ENCODE results near the gene BRICD5. TPM values are rescaled to one million over a fixed set of nuclear protein-coding genes. Genes with fewer than 3 reads are reported as not detected.
"Not testable (repeated sequence)": the region's sequence is repeated elsewhere in the genome, so short reads cannot be mapped to it uniquely, and the experiment has no call there.

The BRICD5 gene
- total RNA-seq (10.9 TPM), polyA plus RNA-seq (under 1 TPM in 2 of 4 donors, not detected in 2; 0.08 to 0.33 TPM)

- Mint-ChIP-seq H3K27me3 (no peaks in the 10 kb centered on the region), H3K4me3 (peak within 1 kb of the TSS in 2 of 4 donors; percentile 57 to 89), H3K36me3 (no peaks in the 10 kb centered on the region), H3K27ac (no peak within 1 kb of the TSS), H3K4me1 (peaks cover 0 to 34% (median 10%) of the 10 kb centered on the region in 4 donors), H3K9me3 (peaks cover 0 to 1% (median 0%) of the 10 kb centered on the region in 7 donors)
- no peaks in the 10 kb centered on the region for H3K27me3 ChIP-seq (ENCODE audit: control insufficient read depth, insufficient read depth, low read length)
- no peak within 1 kb of the TSS for H3K4me3 ChIP-seq (ENCODE audit: low read depth, low read length)
- H3K27ac ChIP-seq (ENCODE audit: insufficient read depth, low read length, poor library complexity, severe bottlenecking): no peak within 1 kb of the TSS
- H3K4me1 ChIP-seq (ENCODE audit: control insufficient read depth, insufficient read depth, low read length, poor library complexity, severe bottlenecking): peaks cover 28% of the 10 kb centered on the region
- ATAC-seq (ENCODE audit: low read depth in 2 of 2) (no peak), DNase-seq (no peak)
- peaks cover 9% of the 10 kb centered on the region for H3K36me3 ChIP-seq (ENCODE audit: control insufficient read depth, insufficient read depth, low read length)
- no peaks in the 10 kb centered on the region for H3K9me3 ChIP-seq (ENCODE audit: control insufficient read depth in 2 of 2, low read length in 2 of 2)
Measured at GRCh38 chr16:2210386-2211365, at the start of gene BRICD5. Gene BRICD5 (minus strand): TSS chr16:2210863. CDS start chr16:2210833, 30 bp downstream.

- H3K27me3 Mint-ChIP-seq: no peaks in the 10 kb centered on the region
- H3K4me3 ChIP-seq (ENCODE audit: low read depth, low read length): no peak overlapping the region
- H3K4me3 Mint-ChIP-seq: no peak overlapping the region
Measured at GRCh38 chr16:2260250-2260649, 49.6 kb upstream of the BRICD5 start.

DNA sequence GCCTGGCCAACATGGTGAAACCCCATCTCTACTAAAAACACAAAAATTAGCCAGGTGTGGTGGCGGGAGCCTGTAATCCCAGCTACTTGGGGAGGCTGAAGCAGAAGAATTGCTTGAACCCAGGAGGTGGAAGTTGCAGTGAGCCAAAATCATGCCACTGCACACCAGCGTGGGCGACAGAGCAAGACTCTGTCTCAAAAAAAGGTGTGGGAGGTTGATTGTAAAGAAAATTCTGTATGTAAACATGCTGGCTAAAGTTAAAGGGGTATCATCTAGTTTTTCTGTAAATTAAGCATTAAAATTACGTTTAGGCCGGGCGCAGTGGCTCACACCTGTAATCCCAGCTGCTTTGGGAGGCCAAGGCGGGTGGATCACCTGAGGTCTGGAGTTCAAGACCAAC lies 47.9 kb upstream of the BRICD5 start:
- DNase-seq; H3K4me1 Mint-ChIP-seq; H3K27ac ChIP-seq (ENCODE audit: insufficient read depth, low read length, poor library complexity, severe bottlenecking); H3K27ac Mint-ChIP-seq; H3K27me3 Mint-ChIP-seq; H3K9me3 Mint-ChIP-seq; H3K9me3 ChIP-seq (ENCODE audit: control insufficient read depth in 2 of 2, low read length in 2 of 2); H3K4me3 ChIP-seq (ENCODE audit: low read depth, low read length); ATAC-seq (ENCODE audit: low read depth in 2 of 2); H3K4me1 ChIP-seq (ENCODE audit: control insufficient read depth, insufficient read depth, low read length, poor library complexity, severe bottlenecking); H3K4me3 Mint-ChIP-seq; H3K27me3 ChIP-seq (ENCODE audit: control insufficient read depth, insufficient read depth, low read length): not testable (repeated sequence)
- peaks cover 36% of the 10 kb centered on the region for H3K36me3 Mint-ChIP-seq
- H3K36me3 ChIP-seq (ENCODE audit: control insufficient read depth, insufficient read depth, low read length): peaks cover 87% of the 10 kb centered on the region

More at GRCh38 chr16:2260250-2260649, 49.6 kb upstream of the BRICD5 start:
- Mint-ChIP-seq H3K36me3 (peaks cover 35% of the 10 kb centered on the region), H3K27ac (no peak overlapping the region), H3K9me3 (no peaks in the 10 kb centered on the region), H3K4me1 (peaks cover 7 to 14% (median 12%) of the 10 kb centered on the region in 4 donors)
- DNase-seq: no peak
- Histone ChIP-seq H3K9me3 (ENCODE audit: control insufficient read depth in 2 of 2, low read length in 2 of 2) (no peaks in the 10 kb centered on the region), H3K4me1 (ENCODE audit: control insufficient read depth, insufficient read depth, low read length, poor library complexity, severe bottlenecking) (peaks cover 6% of the 10 kb centered on the region), H3K27ac (ENCODE audit: insufficient read depth, low read length, poor library complexity, severe bottlenecking) (no peak overlapping the region), H3K27me3 (ENCODE audit: control insufficient read depth, insufficient read depth, low read length) (no peaks in the 10 kb centered on the region), H3K36me3 (ENCODE audit: control insufficient read depth, insufficient read depth, low read length) (peaks cover 89% of the 10 kb centered on the region)
- no peak for ATAC-seq (ENCODE audit: low read depth in 2 of 2)

- peaks cover 79% of the 10 kb centered on the region for H3K36me3 ChIP-seq (ENCODE audit: control insufficient read depth, insufficient read depth, low read length)
- no peaks in the 10 kb centered on the region for H3K9me3 ChIP-seq (ENCODE audit: control insufficient read depth in 2 of 2, low read length in 2 of 2)
- H3K4me3 ChIP-seq (ENCODE audit: low read depth, low read length): no peak overlapping the region
- H3K4me1 Mint-ChIP-seq: peaks cover 0 to 6% (median 2%) of the 10 kb centered on the region in 4 donors
- H3K4me1 ChIP-seq (ENCODE audit: control insufficient read depth, insufficient read depth, low read length, poor library complexity, severe bottlenecking): no peaks in the 10 kb centered on the region
- H3K27ac Mint-ChIP-seq: no peak overlapping the region
- DNase-seq (no peak), ATAC-seq (ENCODE audit: low read depth in 2 of 2) (no peak)
- no peaks in the 10 kb centered on the region for H3K27me3 ChIP-seq (ENCODE audit: control insufficient read depth, insufficient read depth, low read length)
- H3K36me3 Mint-ChIP-seq: peaks cover 33% of the 10 kb centered on the region
- H3K27ac ChIP-seq (ENCODE audit: insufficient read depth, low read length, poor library complexity, severe bottlenecking): no peak overlapping the region
- H3K9me3 Mint-ChIP-seq: no peaks in the 10 kb centered on the region
- H3K27me3 Mint-ChIP-seq: no peaks in the 10 kb centered on the region
- H3K4me3 Mint-ChIP-seq: no peak overlapping the region
Measured at GRCh38 chr16:2257726-2258125, 47.1 kb upstream of the BRICD5 start.

- Histone ChIP-seq H3K4me3 (ENCODE audit: low read depth, low read length) (no peak overlapping the region), H3K27me3 (ENCODE audit: control insufficient read depth, insufficient read depth, low read length) (no peaks in the 10 kb centered on the region), H3K36me3 (ENCODE audit: control insufficient read depth, insufficient read depth, low read length) (peaks cover 68% of the 10 kb centered on the region), H3K4me1 (ENCODE audit: control insufficient read depth, insufficient read depth, low read length, poor library complexity, severe bottlenecking) (no peaks in the 10 kb centered on the region), H3K9me3 (ENCODE audit: control insufficient read depth in 2 of 2, low read length in 2 of 2) (no peaks in the 10 kb centered on the region), H3K27ac (ENCODE audit: insufficient read depth, low read length, poor library complexity, severe bottlenecking) (no peak overlapping the region)
- Mint-ChIP-seq H3K27ac (no peak overlapping the region), H3K4me3 (peak overlapping the region in 1 of 4 donors; percentile 11), H3K36me3 (peaks cover 25% of the 10 kb centered on the region), H3K9me3 (no peaks in the 10 kb centered on the region), H3K4me1 (peaks cover 0 to 2% (median 0%) of the 10 kb centered on the region in 4 donors), H3K27me3 (no peaks in the 10 kb centered on the region)
- ATAC-seq (ENCODE audit: low read depth in 2 of 2) (no peak), DNase-seq (no peak)
Measured at GRCh38 chr16:2256531-2257140, 46.0 kb upstream of the BRICD5 start.

DNA sequence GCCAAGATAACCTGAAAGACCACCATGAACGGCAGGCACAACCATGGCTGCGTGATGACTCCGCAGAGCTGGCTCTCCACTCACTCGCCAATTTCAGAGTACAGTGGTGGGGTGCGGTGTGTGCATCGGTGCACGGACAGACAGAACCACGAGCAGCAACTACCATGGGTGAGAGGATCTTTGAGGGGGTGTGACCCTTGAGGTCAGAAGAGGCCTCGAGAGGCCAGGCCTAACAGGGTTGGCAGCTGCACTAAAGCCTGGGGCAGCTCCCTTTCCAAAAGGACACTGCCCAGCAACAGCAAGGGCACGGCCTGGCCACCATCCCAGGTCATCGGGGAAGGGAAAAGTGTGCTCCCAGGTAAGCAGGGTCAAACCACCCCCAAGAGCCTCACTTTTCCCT lies 42.6 kb upstream of the BRICD5 start:
- H3K27ac Mint-ChIP-seq: peak overlapping the region in 2 of 3 donors; percentile 43 to 73
- no peaks in the 10 kb centered on the region for H3K9me3 ChIP-seq (ENCODE audit: control insufficient read depth in 2 of 2, low read length in 2 of 2)
- H3K4me1 ChIP-seq (ENCODE audit: control insufficient read depth, insufficient read depth, low read length, poor library complexity, severe bottlenecking): peaks cover 9% of the 10 kb centered on the region
- H3K27me3 ChIP-seq (ENCODE audit: control insufficient read depth, insufficient read depth, low read length): no peaks in the 10 kb centered on the region
- no peaks in the 10 kb centered on the region for H3K9me3 Mint-ChIP-seq
- peaks cover 19% of the 10 kb centered on the region for H3K36me3 Mint-ChIP-seq
- H3K36me3 ChIP-seq (ENCODE audit: control insufficient read depth, insufficient read depth, low read length): peaks cover 40% of the 10 kb centered on the region
- peaks cover 0 to 11% (median under 1%) of the 10 kb centered on the region in 4 donors for H3K4me1 Mint-ChIP-seq
- H3K27ac ChIP-seq (ENCODE audit: insufficient read depth, low read length, poor library complexity, severe bottlenecking): no peak overlapping the region
- ATAC-seq (ENCODE audit: low read depth in 2 of 2) (no peak), DNase-seq (no peak)
- H3K4me3 ChIP-seq (ENCODE audit: low read depth, low read length): no peak overlapping the region
- no peaks in the 10 kb centered on the region for H3K27me3 Mint-ChIP-seq
- peak overlapping the region in 2 of 4 donors; percentile 27 to 58 for H3K4me3 Mint-ChIP-seq

GRCh38 chr16:2252806-2253148 lies 42.1 kb upstream of the BRICD5 start:
- Histone ChIP-seq H3K9me3 (ENCODE audit: control insufficient read depth in 2 of 2, low read length in 2 of 2) (no peaks in the 10 kb centered on the region), H3K27ac (ENCODE audit: insufficient read depth, low read length, poor library complexity, severe bottlenecking) (peak overlapping the region; percentile 73), H3K27me3 (ENCODE audit: control insufficient read depth, insufficient read depth, low read length) (no peaks in the 10 kb centered on the region), H3K4me3 (ENCODE audit: low read depth, low read length) (no peak overlapping the region), H3K36me3 (ENCODE audit: control insufficient read depth, insufficient read depth, low read length) (peaks cover 35% of the 10 kb centered on the region), H3K4me1 (ENCODE audit: control insufficient read depth, insufficient read depth, low read length, poor library complexity, severe bottlenecking) (peaks cover 9% of the 10 kb centered on the region)
- H3K27me3 Mint-ChIP-seq: no peaks in the 10 kb centered on the region
- ATAC-seq (ENCODE audit: low read depth in 2 of 2): no peak
- peaks cover 19% of the 10 kb centered on the region for H3K36me3 Mint-ChIP-seq
- peak overlapping the region; percentile 43 to 81 (median 73) for H3K27ac Mint-ChIP-seq
- H3K9me3 Mint-ChIP-seq: no peaks in the 10 kb centered on the region
- H3K4me3 Mint-ChIP-seq: peak overlapping the region; percentile 16 to 75 (median 42)
- peaks cover 0 to 11% (median under 1%) of the 10 kb centered on the region in 4 donors for H3K4me1 Mint-ChIP-seq
- no peak for DNase-seq
